IMR-90 (cell line): ENCODE measurements around the gene IFNA17. TPM values are rescaled to one million over a fixed set of nuclear protein-coding genes. Genes with fewer than 3 reads are reported as not detected.
"Not testable (repeated sequence)": the region's sequence is repeated elsewhere in the genome, so short reads cannot be mapped to it uniquely, and the experiment has no call there.

Source experiments
- ATAC-seq: fragments of 200-7000 bp; cut with Tn5 transposase; 2 replicates; pipeline ENCODE4 v1.9.1; 2020; ENCODE audit warnings: low read depth, mild to moderate bottlenecking, moderate library complexity
- BruUV-seq: library from RNA; stranded (reverse); fragments of 400-500 nt; replicated peaks from 2 replicates; lab custom pipeline; 2021; lab: Mats Ljungman, UMichigan
- CTCF ChIA-PET: fragments of 300-600 bp; formaldehyde crosslinking; extraction: SDS; loops from one replicate; lab custom pipeline; 2021; ENCODE audit warnings: antibody characterized with exemption; lab: Yijun Ruan, JAX
- POLR2A ChIA-PET: fragments of 300-600 bp; sonication (Branson Sonifier 250); formaldehyde crosslinking; loops from one replicate; lab custom pipeline; 2022; ENCODE audit warnings: antibody characterized with exemption; ENCODE audit not compliant: unreplicated experiment; lab: Charles Lee
- DNase-seq: peaks from one replicate; pipeline ENCODE4 v3.0.0; 2013
- H2AFZ ChIP-seq: replicated peaks from 2 replicates; pipeline ENCODE3; 2013; ENCODE audit warnings: low read length, mild to moderate bottlenecking; ENCODE audit not compliant: poor library complexity
- H2AK5ac ChIP-seq: 2 replicates; pipeline ENCODE4 v1.6.1; 2013; ENCODE audit warnings: low read depth, low read length, inconsistent platforms
- H2AK9ac ChIP-seq: replicated peaks from 2 replicates; pipeline ENCODE3; 2013; ENCODE audit warnings: mild to moderate bottlenecking, low read depth, low read length, moderate library complexity; ENCODE audit not compliant: poor library complexity
- H2BK120ac ChIP-seq: 2 replicates; pipeline ENCODE4 v1.6.1; 2013; ENCODE audit warnings: low read depth, low read length, inconsistent platforms
- H2BK15ac ChIP-seq: 3 replicates; pipeline ENCODE4 v1.6.1; 2013; ENCODE audit warnings: low read depth, low read length, inconsistent platforms
- H2BK20ac ChIP-seq: 2 replicates; pipeline ENCODE4 v1.6.1; 2013; ENCODE audit warnings: low read depth, mild to moderate bottlenecking, inconsistent platforms, low read length, moderate library complexity
- H2BK5ac ChIP-seq: 2 replicates; pipeline ENCODE4 v1.6.1; 2013; ENCODE audit warnings: mild to moderate bottlenecking, low read depth, low read length, inconsistent platforms; ENCODE audit not compliant: poor library complexity, severe bottlenecking
- H3K14ac ChIP-seq: replicated peaks from 2 replicates; pipeline ENCODE4 v1.6.1; 2013; ENCODE audit warnings: low read depth, low read length, inconsistent platforms
- H3K18ac ChIP-seq: 2 replicates; pipeline ENCODE4 v1.6.1; 2013; ENCODE audit warnings: low read depth, low read length, control low read depth
- H3K23ac ChIP-seq: 2 replicates; pipeline ENCODE4 v1.6.1; 2013; ENCODE audit warnings: low read depth, low read length, inconsistent platforms
- H3K27ac ChIP-seq: 2 replicates; pipeline ENCODE4 v1.5.1; 2013; ENCODE audit warnings: mild to moderate bottlenecking, control low read depth, low read length; ENCODE audit not compliant: insufficient read depth
- H3K27me3 ChIP-seq: 2 replicates; pipeline ENCODE4 v1.6.1; 2013; ENCODE audit warnings: low read length; ENCODE audit not compliant: control insufficient read depth, insufficient read depth
- H3K36me3 ChIP-seq: 2 replicates; pipeline ENCODE4 v1.6.1; 2013; ENCODE audit warnings: low read length, mixed read lengths; ENCODE audit not compliant: control insufficient read depth, insufficient read depth
- H3K4ac ChIP-seq: 2 replicates; pipeline ENCODE4 v1.6.1; 2013; ENCODE audit warnings: low read depth, low read length, inconsistent platforms
- H3K4me1 ChIP-seq: 2 replicates; pipeline ENCODE4 v1.6.1; 2013; ENCODE audit warnings: low read length, mixed read lengths; ENCODE audit not compliant: control insufficient read depth, insufficient read depth
- H3K4me2 ChIP-seq: 2 replicates; pipeline ENCODE4 v1.6.1; 2013; ENCODE audit warnings: low read depth, mild to moderate bottlenecking, control low read depth, low read length, moderate library complexity
- H3K4me3 ChIP-seq: 2 replicates; pipeline ENCODE4 v1.5.1; 2013; ENCODE audit warnings: low read depth, mild to moderate bottlenecking, control low read depth, low read length, moderate library complexity; ENCODE audit not compliant: insufficient read depth
- H3K56ac ChIP-seq: 2 replicates; pipeline ENCODE4 v1.6.1; 2013; ENCODE audit warnings: low read length, inconsistent platforms; ENCODE audit not compliant: insufficient read depth; ENCODE audit errors: extremely low read depth
- H3K79me1 ChIP-seq, 2 experiments: 2 replicates each; pipeline ENCODE4 v1.6.1; 2013; ENCODE audit warnings: low read length in 2 of 2, inconsistent platforms in 1 of 2, low read depth in 1 of 2
- H3K9ac ChIP-seq: 2 replicates; pipeline ENCODE4 v1.6.1; 2013; ENCODE audit warnings: low read depth, low read length, control low read depth
- H3K9me1 ChIP-seq: 2 replicates; pipeline ENCODE4 v1.6.1; 2013; ENCODE audit warnings: low read length, inconsistent platforms; ENCODE audit not compliant: insufficient read depth
- H3K9me3 ChIP-seq: 2 replicates; pipeline ENCODE4 v1.6.1; 2013; ENCODE audit warnings: low read length; ENCODE audit not compliant: control insufficient read depth, insufficient read depth
- H4K20me1 ChIP-seq: 2 replicates; pipeline ENCODE4 v1.6.1; 2013; ENCODE audit warnings: low read length, inconsistent platforms; ENCODE audit not compliant: insufficient read depth
- H4K5ac ChIP-seq: 2 replicates; pipeline ENCODE4 v1.6.1; 2013; ENCODE audit warnings: mild to moderate bottlenecking, low read depth, low read length, control low read depth
- H4K8ac ChIP-seq, 2 experiments: 2 replicates each; pipeline ENCODE4 v1.6.1; 2013; ENCODE audit warnings: low read depth in 2 of 2, low read length in 2 of 2, control low read depth in 1 of 2, inconsistent platforms in 1 of 2
- H4K91ac ChIP-seq: 2 replicates; pipeline ENCODE4 v1.6.1; 2013; ENCODE audit warnings: low read depth, low read length, inconsistent platforms; ENCODE audit not compliant: insufficient read depth
- WGBS, 2 experiments: methylation state at CpG; one replicate each; pipeline versions ENCODE4 v1.1.5 to v1.1.7; 2013; ENCODE audit warnings: missing lambda C conversion rate in 2 of 2; ENCODE audit not compliant: insufficient read length in 1 of 2; ENCODE audit errors: extremely low coverage in 2 of 2; 5-methylcytosine and 5-hydroxymethylcytosine counted together
- dilution Hi-C: fragments of 300-500 bp; cut with HindIII; formaldehyde crosslinking; loops from one replicate; pipeline ENCODE4 v1.14.3; 2018; ENCODE audit warnings: low sequenced_read_pairs; ENCODE audit not compliant: unreplicated experiment
- in situ Hi-C: fragments of 300-500 bp; cut with MboI; formaldehyde crosslinking; loops from 3 replicates; pipeline ENCODE4 v1.14.3; 2019; ENCODE audit warnings: low sequenced_read_pairs, inconsistent platforms, mixed read lengths
- intact Hi-C: fragments of 100-400 bp; cut with micrococcal nuclease; formaldehyde crosslinking; loops from 2 replicates; pipeline ENCODE4 v1.10.0; 2022
- polyA plus RNA-seq, 3 experiments: library from polyadenylated mRNA; depleted of rRNA; stranded (reverse); fragments of >200 nt; gene quantifications; 2 replicates each; pipeline ENCODE4 v1.2.3, GENCODE V29; 2012; ENCODE audit warnings: low replicate concordance in 1 of 3
- total RNA-seq: library from RNA; depleted of rRNA; stranded (reverse); fragments of >200 nt; gene quantifications from 2 replicates; pipeline ENCODE4 v1.2.3, GENCODE V29; 2012

IFNA17 gene
- total and polyA plus RNA-seq, 2 of the 4 experiments (the other 2 are of a cell fraction), result not detected

DNA sequence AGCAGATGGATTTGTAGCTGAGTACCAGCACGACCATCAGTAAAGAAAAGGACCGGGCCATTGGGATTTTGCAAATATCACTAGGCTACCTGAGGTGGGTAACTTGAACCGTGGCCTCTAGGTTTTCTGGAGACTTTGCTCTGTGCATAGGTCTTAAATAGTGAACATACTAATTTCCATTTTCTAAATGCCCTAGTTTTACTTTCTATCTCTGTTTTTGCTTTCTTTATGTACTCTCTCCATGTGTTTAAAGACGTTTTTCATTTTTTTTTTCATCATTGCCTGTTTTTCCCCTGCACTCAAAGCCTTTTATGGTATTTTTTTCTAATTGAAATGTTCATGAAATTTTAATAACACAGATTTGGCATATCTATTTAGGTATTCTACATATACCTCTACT is 25.9 kb downstream of the IFNA17 start, which contains the start of gene IFNA7:
Gene IFNA7 (minus strand): TSS at position 101 of the 400 bp plus-strand sequence. CDS start 40 bp downstream, at position 61.
- POLR2A ChIA-PET, result interaction anchor here (0.6 kb wide), 1 partner anchor 234 kb away, joined by 3 read pairs; no protein-coding TSS in a partner anchor
- dilution Hi-C loops, H3K4ac ChIP-seq, H3K9ac ChIP-seq, DNase-seq, H3K23ac ChIP-seq, H4K8ac ChIP-seq, H3K4me1 ChIP-seq, BruUV-seq, ATAC-seq, H3K27ac ChIP-seq, H3K36me3 ChIP-seq, H2BK15ac ChIP-seq, H2AK5ac ChIP-seq, H2AK9ac ChIP-seq, H2BK20ac ChIP-seq, H4K91ac ChIP-seq, H3K27me3 ChIP-seq, H4K20me1 ChIP-seq, H2BK5ac ChIP-seq, H3K14ac ChIP-seq, H3K79me1 ChIP-seq, H3K9me1 ChIP-seq, H2AFZ ChIP-seq, H3K4me2 ChIP-seq, H4K5ac ChIP-seq, H2BK120ac ChIP-seq, H3K9me3 ChIP-seq, intact Hi-C loops, H3K4me3 ChIP-seq, H3K18ac ChIP-seq, H3K56ac ChIP-seq: not testable (repeated sequence)
- CTCF ChIA-PET, result interaction anchor here (1.0 kb wide), 2 partner anchors 117 to 264 kb away, joined by 3 to 6 read pairs; no protein-coding TSS in a partner anchor
- in situ Hi-C loops, result loop anchor here (25.0 kb wide), 1 partner anchor 585 kb away; no protein-coding TSS in a partner anchor
- WGBS, 2 experiments, result no CpG with 5 or more reads among the region's 4 CpGs
